Common myeloid progenitor, CD34-positive (primary cell): ENCODE data around the gene ADGRL3.
"Not testable (repeated sequence)": the region's sequence is repeated elsewhere in the genome, so short reads cannot be mapped to it uniquely, and the experiment has no call there.

Source experiments
- CTCF ChIA-PET: fragments of 350-600 bp; sonication (Branson Sonifier 250); formaldehyde crosslinking; loops from one replicate; lab custom pipeline; 2021; ENCODE audit warnings: antibody characterized with exemption; lab: Charles Lee
- POLR2A ChIA-PET: fragments of 350-600 bp; sonication (Branson Sonifier 250); formaldehyde crosslinking; loops from one replicate; lab custom pipeline; 2021; ENCODE audit warnings: antibody characterized with exemption; lab: Charles Lee
- DNase-seq, 3 donors: peaks; one replicate each; pipeline versions ENCODE4 v3.0.0 to v3.0.0-alpha.2; 2013
- H3K27ac ChIP-seq, 2 experiments: 1 replicate in 1 of 2; 2 replicates in 1 of 2; pipeline ENCODE4 v1.7.0; 2013; ENCODE audit warnings: inconsistent platforms in 2 of 2, low read length in 2 of 2, mild to moderate bottlenecking in 2 of 2, low read depth in 1 of 2, moderate library complexity in 1 of 2; ENCODE audit not compliant: severe bottlenecking in 2 of 2, insufficient read depth in 1 of 2, poor library complexity in 1 of 2
- H3K27me3 ChIP-seq, 5 experiments: replicated peaks in 2 of 5; 1 replicate in 3 of 5; 2 replicates in 2 of 5; pipeline versions ENCODE4 v1.6.1 to v1.7.0; 2013; ENCODE audit warnings: low read length in 4 of 5, mild to moderate bottlenecking in 2 of 5, moderate library complexity in 2 of 5, inconsistent platforms in 1 of 5; ENCODE audit not compliant: insufficient read depth in 5 of 5, control insufficient read depth in 4 of 5
- H3K36me3 ChIP-seq, 4 experiments: 1 replicate in 2 of 4; 2 replicates in 2 of 4; pipeline versions ENCODE4 v1.6.1 to v1.7.0; 2013; ENCODE audit warnings: low read length in 3 of 4, control low read depth in 1 of 4, mild to moderate bottlenecking in 1 of 4; ENCODE audit not compliant: control insufficient read depth in 4 of 4, insufficient read depth in 4 of 4
- H3K4me1 ChIP-seq, 4 experiments: 1 replicate in 3 of 4; 2 replicates in 1 of 4; pipeline versions ENCODE4 v1.6.1 to v1.7.1; 2013; ENCODE audit warnings: low read length in 3 of 4, mild to moderate bottlenecking in 3 of 4, control low read depth in 1 of 4, inconsistent platforms in 1 of 4, moderate library complexity in 1 of 4; ENCODE audit not compliant: control insufficient read depth in 4 of 4, insufficient read depth in 4 of 4; ENCODE audit errors: control extremely low read depth in 1 of 4
- H3K4me3 ChIP-seq, 7 experiments: 1 replicate in 4 of 7; 2 replicates in 3 of 7; pipeline versions ENCODE4 v1.5.1 to v1.7.0; 2013; ENCODE audit warnings: mild to moderate bottlenecking in 7 of 7, low read length in 6 of 7, moderate library complexity in 6 of 7, inconsistent platforms in 2 of 7, low read depth in 2 of 7, control low read depth in 1 of 7; ENCODE audit not compliant: insufficient read depth in 4 of 7, control insufficient read depth in 1 of 7; ENCODE audit errors: extremely low read depth in 1 of 7
- H3K9me3 ChIP-seq, 5 experiments: 1 replicate in 4 of 5; 2 replicates in 1 of 5; pipeline versions ENCODE4 v1.6.1 to v1.7.1; 2013; ENCODE audit warnings: low read length in 4 of 5, mild to moderate bottlenecking in 2 of 5, inconsistent platforms in 1 of 5, low read depth in 1 of 5, moderate library complexity in 1 of 5; ENCODE audit not compliant: control insufficient read depth in 4 of 5, insufficient read depth in 2 of 5; ENCODE audit errors: control extremely low read depth in 1 of 5
- WGBS: methylation state at CpG from one replicate; pipeline ENCODE4 v1.1.5; 2013; ENCODE audit not compliant: insufficient coverage; 5-methylcytosine and 5-hydroxymethylcytosine counted together

The ADGRL3 gene

GRCh38 chr4:61619528-61619927 lies 419.4 kb downstream of the ADGRL3 start:
- H3K27me3 ChIP-seq, result no peaks in the 10 kb centered on the region
- no peak overlapping the region for H3K27ac ChIP-seq
- WGBS, result 100% methylated on average over 2 of the region's 4 CpGs
- no peaks in the 10 kb centered on the region for H3K9me3 ChIP-seq
- POLR2A ChIA-PET, result no interaction called here
- no peak overlapping the region for H3K4me3 ChIP-seq
- DNase-seq, result no peak
- no peaks in the 10 kb centered on the region for H3K36me3 ChIP-seq
- CTCF ChIA-PET, result no interaction called here
- no peaks in the 10 kb centered on the region for H3K4me1 ChIP-seq

- H3K27me3 ChIP-seq, result no peaks in the 10 kb centered on the region
- ChIA-PET POLR2A (no interaction called here), CTCF (no interaction called here)
- no peaks in the 10 kb centered on the region for H3K4me1 ChIP-seq
- H3K9me3 ChIP-seq, result no peaks in the 10 kb centered on the region
- H3K36me3 ChIP-seq, result no peaks in the 10 kb centered on the region
- WGBS, result no CpG with 5 or more reads among the region's 1 CpG
- no peak for DNase-seq
- H3K27ac ChIP-seq, result no peak overlapping the region
- no peak overlapping the region for H3K4me3 ChIP-seq
These were observed 428.2 kb downstream of the ADGRL3 start for GRCh38 chr4:61628282-61628681.

GRCh38 chr4:61628727-61629126 lies 428.6 kb downstream of the ADGRL3 start:
- no peak for DNase-seq
- no peaks in the 10 kb centered on the region for H3K4me1 ChIP-seq
- no peaks in the 10 kb centered on the region for H3K27me3 ChIP-seq
- H3K9me3 ChIP-seq, result no peaks in the 10 kb centered on the region
- H3K27ac ChIP-seq, result no peak overlapping the region
- POLR2A ChIA-PET, result no interaction called here
- no peak overlapping the region for H3K4me3 ChIP-seq
- no CpG with 5 or more reads among the region's 1 CpG for WGBS
- H3K36me3 ChIP-seq, result no peaks in the 10 kb centered on the region
- CTCF ChIA-PET, result no interaction called here

GRCh38 chr4:61630548-61630947 lies 430.4 kb downstream of the ADGRL3 start:
- Histone ChIP-seq H3K27me3 (no peaks in the 10 kb centered on the region), H3K36me3 (no peaks in the 10 kb centered on the region), H3K27ac (no peak overlapping the region), H3K9me3 (no peaks in the 10 kb centered on the region), H3K4me1 (no peaks in the 10 kb centered on the region), H3K4me3 (no peak overlapping the region)
- ChIA-PET CTCF (no interaction called here), POLR2A (no interaction called here)
- no CpG with 5 or more reads among the region's 2 CpGs for WGBS
- DNase-seq, result no peak

GRCh38 chr4:61638591-61638990 lies 438.5 kb downstream of the ADGRL3 start:
- ChIA-PET POLR2A (no interaction called here), CTCF (no interaction called here)
- Histone ChIP-seq H3K9me3 (no peaks in the 10 kb centered on the region), H3K4me3 (no peak overlapping the region), H3K36me3 (no peaks in the 10 kb centered on the region), H3K27ac (no peak overlapping the region), H3K4me1 (no peaks in the 10 kb centered on the region), H3K27me3 (no peaks in the 10 kb centered on the region)
- WGBS, result no CpG with 5 or more reads among the region's 1 CpG
- no peak for DNase-seq

GRCh38 chr4:61646746-61647350 lies 446.7 kb downstream of the ADGRL3 start:
- H3K27ac ChIP-seq, DNase-seq, POLR2A ChIA-PET, H3K36me3 ChIP-seq, H3K27me3 ChIP-seq, CTCF ChIA-PET, H3K4me3 ChIP-seq, H3K9me3 ChIP-seq, H3K4me1 ChIP-seq: not testable (repeated sequence)
- WGBS, result 94% methylated on average over 24 of the region's 26 CpGs

GRCh38 chr4:61648264-61648663 lies 448.1 kb downstream of the ADGRL3 start:
- no peaks in the 10 kb centered on the region for H3K4me1 ChIP-seq
- no peak overlapping the region for H3K4me3 ChIP-seq
- no peaks in the 10 kb centered on the region for H3K27me3 ChIP-seq
- WGBS, result no CpG with 5 or more reads among the region's 1 CpG
- H3K36me3 ChIP-seq, result no peaks in the 10 kb centered on the region
- ChIA-PET CTCF (no interaction called here), POLR2A (no interaction called here)
- H3K9me3 ChIP-seq, result no peaks in the 10 kb centered on the region
- no peak overlapping the region for H3K27ac ChIP-seq
- no peak for DNase-seq
